ENCODE data around the gene SNX8.
"Not testable (repeated sequence)": the region's sequence is repeated elsewhere in the genome, so short reads cannot be mapped to it uniquely, and the experiment has no call there.

Gene SNX8

DNA sequence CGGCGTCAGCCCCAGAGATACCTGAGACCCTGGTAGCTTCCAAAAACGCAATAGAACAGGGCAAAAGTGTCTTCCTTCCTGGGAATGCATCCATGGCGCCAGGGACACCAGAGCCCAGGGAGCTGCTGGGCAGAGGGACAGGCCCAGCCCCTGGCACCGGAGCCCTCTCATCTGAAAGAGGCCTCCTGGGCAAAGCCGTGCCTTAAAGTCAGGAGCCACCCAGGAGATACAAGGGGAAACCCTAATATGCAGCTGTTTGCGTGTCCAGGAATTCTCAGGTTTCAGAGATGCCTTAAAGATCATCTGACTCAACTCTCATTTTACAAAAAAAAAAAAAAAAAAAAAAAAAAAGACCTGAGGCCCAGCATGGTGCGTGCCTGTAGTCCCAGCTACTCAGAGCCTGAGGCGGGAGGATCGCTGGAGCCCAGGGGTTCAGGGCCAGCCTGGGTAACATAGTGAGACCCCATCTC, 44.2 kb downstream of the SNX8 start:
- Histone ChIP-seq H3K4me2 (no peak overlapping the region), H3K27ac (no peak overlapping the region), H3K27me3 (ENCODE audit: insufficient read depth, low read depth) (no peaks in the 10 kb centered on the region), H2AFZ (ENCODE audit: low read depth) (no peak overlapping the region), H3K36me3 (ENCODE audit: insufficient read depth) (no peaks in the 10 kb centered on the region), H4K20me1 (ENCODE audit: insufficient read depth) (no peaks in the 10 kb centered on the region; the same call in 1 of the 2 replicates), H3K9ac (no peak overlapping the region), H3K4me1 (ENCODE audit: low read depth, poor library complexity, severe bottlenecking) (no peaks in the 10 kb centered on the region), H3K4me3 (IDR thresholded peaks at IDR 0.05; ENCODE audit: insufficient read depth, low read depth, low read length) (no peak overlapping the region), H3K79me2 (ENCODE audit: insufficient read depth, low read depth) (no peaks in the 10 kb centered on the region)
- no peak for TF ChIP-seq CTCF (conservative IDR thresholded peaks at IDR 0.05; ENCODE audit: low read depth, low read length)

GRCh38 chr7:2269089-2269990, 44.9 kb downstream of the SNX8 start:
- not testable (repeated sequence) for H3K9ac ChIP-seq; H3K4me1 ChIP-seq (ENCODE audit: low read depth, poor library complexity, severe bottlenecking); H3K4me3 ChIP-seq (IDR thresholded peaks at IDR 0.05; ENCODE audit: insufficient read depth, low read depth, low read length); H4K20me1 ChIP-seq (ENCODE audit: insufficient read depth); H3K36me3 ChIP-seq (ENCODE audit: insufficient read depth); H3K27ac ChIP-seq; H3K4me2 ChIP-seq; H3K79me2 ChIP-seq (ENCODE audit: insufficient read depth, low read depth); H2AFZ ChIP-seq (ENCODE audit: low read depth); H3K27me3 ChIP-seq (ENCODE audit: insufficient read depth, low read depth)

- H4K20me1 ChIP-seq (ENCODE audit: insufficient read depth): no peaks in the 10 kb centered on the region; the same call in 1 of the 2 replicates
- H3K27ac ChIP-seq: no peak overlapping the region
- no peaks in the 10 kb centered on the region for H3K36me3 ChIP-seq (ENCODE audit: insufficient read depth)
- no peak overlapping the region for H3K9ac ChIP-seq
- no peak overlapping the region for H2AFZ ChIP-seq (ENCODE audit: low read depth)
- H3K27me3 ChIP-seq (ENCODE audit: insufficient read depth, low read depth): no peaks in the 10 kb centered on the region
- no peak for TF ChIP-seq CTCF (conservative IDR thresholded peaks at IDR 0.05; ENCODE audit: low read depth, low read length)
- H3K4me3 ChIP-seq (IDR thresholded peaks at IDR 0.05; ENCODE audit: insufficient read depth, low read depth, low read length): no peak overlapping the region
- no peaks in the 10 kb centered on the region for H3K79me2 ChIP-seq (ENCODE audit: insufficient read depth, low read depth)
- H3K4me2 ChIP-seq: no peak overlapping the region
- no peaks in the 10 kb centered on the region for H3K4me1 ChIP-seq (ENCODE audit: low read depth, poor library complexity, severe bottlenecking)
Observed at GRCh38 chr7:2266911-2267310, 47.3 kb downstream of the SNX8 start.

DNA sequence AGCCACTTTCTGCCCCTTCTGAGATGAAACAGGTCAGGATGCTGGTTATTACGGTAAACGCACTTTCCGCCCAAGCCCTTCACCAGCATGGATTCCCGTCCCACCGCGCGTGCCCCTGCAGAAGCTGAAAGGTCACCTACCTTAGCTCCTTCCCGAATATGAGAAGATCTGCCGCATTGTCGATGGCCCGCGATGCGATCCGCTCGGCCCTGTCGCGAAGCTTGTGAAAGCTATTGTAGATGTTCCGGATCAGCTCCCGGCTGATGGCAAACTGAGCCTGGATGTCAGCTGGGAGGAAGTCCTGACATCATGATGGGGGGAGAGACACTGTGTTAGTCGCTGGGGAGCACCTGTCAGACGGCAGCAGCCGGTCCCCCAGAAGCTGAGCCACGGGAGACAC, 50.1 kb downstream of the SNX8 start:
- Histone ChIP-seq H3K4me3 (IDR thresholded peaks at IDR 0.05; ENCODE audit: insufficient read depth, low read depth, low read length) (no peak overlapping the region), H3K27ac (no peak overlapping the region), H3K79me2 (ENCODE audit: insufficient read depth, low read depth) (no peaks in the 10 kb centered on the region), H3K36me3 (ENCODE audit: insufficient read depth) (no peaks in the 10 kb centered on the region), H3K27me3 (ENCODE audit: insufficient read depth, low read depth) (no peaks in the 10 kb centered on the region), H3K4me1 (ENCODE audit: low read depth, poor library complexity, severe bottlenecking) (no peaks in the 10 kb centered on the region), H4K20me1 (ENCODE audit: insufficient read depth) (no peaks in the 10 kb centered on the region; the same call in 1 of the 2 replicates), H3K9ac (no peak overlapping the region), H3K4me2 (no peak overlapping the region), H2AFZ (ENCODE audit: low read depth) (no peak overlapping the region)
- no peak for TF ChIP-seq CTCF (conservative IDR thresholded peaks at IDR 0.05; ENCODE audit: low read depth, low read length)

DNA sequence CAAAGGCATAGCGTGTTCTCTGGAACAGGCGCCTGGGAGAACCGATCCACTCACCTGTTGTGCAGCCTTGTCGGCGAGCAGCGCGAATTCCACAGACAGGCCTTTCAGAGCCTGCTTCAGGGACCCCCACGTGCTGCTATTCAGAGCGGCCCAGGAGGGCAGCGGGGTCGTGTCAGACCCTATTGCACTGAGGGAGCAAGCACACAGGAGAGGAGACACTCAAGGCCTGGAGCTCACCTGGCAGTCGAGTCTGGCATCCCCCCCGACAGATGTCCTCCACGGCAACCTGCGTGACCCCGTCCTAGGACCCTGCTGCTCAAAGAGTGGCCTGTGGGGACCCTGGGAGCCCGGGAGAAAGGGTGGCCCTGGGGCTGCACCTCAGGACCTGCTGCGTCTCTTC, 51.1 kb downstream of the SNX8 start:
- H3K4me3 ChIP-seq (IDR thresholded peaks at IDR 0.05; ENCODE audit: insufficient read depth, low read depth, low read length): no peak overlapping the region
- H3K36me3 ChIP-seq (ENCODE audit: insufficient read depth): no peaks in the 10 kb centered on the region
- no peaks in the 10 kb centered on the region for H3K4me1 ChIP-seq (ENCODE audit: low read depth, poor library complexity, severe bottlenecking)
- H3K9ac ChIP-seq: no peak overlapping the region
- H3K27ac ChIP-seq: no peak overlapping the region
- H2AFZ ChIP-seq (ENCODE audit: low read depth): no peak overlapping the region
- TF ChIP-seq CTCF (conservative IDR thresholded peaks at IDR 0.05; ENCODE audit: low read depth, low read length): no peak
- no peaks in the 10 kb centered on the region for H3K79me2 ChIP-seq (ENCODE audit: insufficient read depth, low read depth)
- H3K4me2 ChIP-seq: no peak overlapping the region
- H3K27me3 ChIP-seq (ENCODE audit: insufficient read depth, low read depth): no peaks in the 10 kb centered on the region
- H4K20me1 ChIP-seq (ENCODE audit: insufficient read depth): no peaks in the 10 kb centered on the region; the same call in 1 of the 2 replicates

All from KMS-11 (cell line).